GM19452 (cell line): ENCODE results near the gene ACOXL.

ENCODE experiments used
- ATAC-seq: cut with Tn5 transposase; IDR thresholded peaks from one replicate; pipeline ENCODE4 v1.9.1; 2021; ENCODE audit not compliant: unreplicated experiment

Gene ACOXL

GRCh38 chr2:110995911-110996310, 263.5 kb downstream of the ACOXL start:
- ATAC-seq = no peak

- ATAC-seq = no peak
Observed at GRCh38 chr2:110997331-110998045, 265.1 kb downstream of the ACOXL start.

- no peak for ATAC-seq
Observed at GRCh38 chr2:110998311-110998710, 265.9 kb downstream of the ACOXL start.

GRCh38 chr2:110999626-111000025, 267.3 kb downstream of the ACOXL start:
- no peak for ATAC-seq

- no peak for ATAC-seq
Observed at GRCh38 chr2:111005307-111005706, 272.9 kb downstream of the ACOXL start.

GRCh38 chr2:111005821-111006220, 273.4 kb downstream of the ACOXL start:
- ATAC-seq = no peak

GRCh38 chr2:111007757-111008688, 275.6 kb downstream of the ACOXL start:
- no peak for ATAC-seq

- ATAC-seq = no peak
Observed at GRCh38 chr2:111011218-111011617, 278.8 kb downstream of the ACOXL start.

GRCh38 chr2:111015283-111015995, 283.1 kb downstream of the ACOXL start:
- no peak for ATAC-seq

- no peak for ATAC-seq
Observed at GRCh38 chr2:111017034-111017622, 284.8 kb downstream of the ACOXL start.

GRCh38 chr2:111017909-111018308, 285.5 kb downstream of the ACOXL start:
- ATAC-seq = no peak

GRCh38 chr2:111019381-111019780, 287.0 kb downstream of the ACOXL start:
- no peak for ATAC-seq

GRCh38 chr2:111022633-111023032, 290.3 kb downstream of the ACOXL start:
- ATAC-seq = no peak

GRCh38 chr2:111024496-111024895, 292.1 kb downstream of the ACOXL start:
- no peak for ATAC-seq

- ATAC-seq = no peak
Observed at GRCh38 chr2:111025288-111025687, 292.9 kb downstream of the ACOXL start.

- no peak for ATAC-seq
Observed at GRCh38 chr2:111028720-111029119, 296.3 kb downstream of the ACOXL start.

- no peak for ATAC-seq
Observed at GRCh38 chr2:111029181-111029927, 297.0 kb downstream of the ACOXL start.

- peak; percentile 78 for ATAC-seq
Observed at GRCh38 chr2:111030260-111030891, 298.0 kb downstream of the ACOXL start.

GRCh38 chr2:111030945-111031344, 298.6 kb downstream of the ACOXL start:
- no peak for ATAC-seq
